ENCODE results near the gene GRIFIN.

The GRIFIN gene

GRCh38 chr7:2477447-2478398 lies 1.5 kb upstream of the GRIFIN start:
- no peaks in the 10 kb centered on the region for H3K9me3 ChIP-seq (ENCODE audit: severe bottlenecking)
- no peaks in the 10 kb centered on the region for H3K27me3 ChIP-seq (ENCODE audit: insufficient read depth, low read depth, severe bottlenecking)
- no peaks in the 10 kb centered on the region for H3K36me3 ChIP-seq
- peak overlapping the region; percentile 36 for H3K27ac ChIP-seq
- peak; percentile 98 for TF ChIP-seq CTCF (IDR thresholded peaks at IDR 0.05; ENCODE audit: low read depth, low read length)
- DNase-seq = peak; percentile 79
- no peak overlapping the region for H3K4me3 ChIP-seq (ENCODE audit: low read depth, low read length)

DNA sequence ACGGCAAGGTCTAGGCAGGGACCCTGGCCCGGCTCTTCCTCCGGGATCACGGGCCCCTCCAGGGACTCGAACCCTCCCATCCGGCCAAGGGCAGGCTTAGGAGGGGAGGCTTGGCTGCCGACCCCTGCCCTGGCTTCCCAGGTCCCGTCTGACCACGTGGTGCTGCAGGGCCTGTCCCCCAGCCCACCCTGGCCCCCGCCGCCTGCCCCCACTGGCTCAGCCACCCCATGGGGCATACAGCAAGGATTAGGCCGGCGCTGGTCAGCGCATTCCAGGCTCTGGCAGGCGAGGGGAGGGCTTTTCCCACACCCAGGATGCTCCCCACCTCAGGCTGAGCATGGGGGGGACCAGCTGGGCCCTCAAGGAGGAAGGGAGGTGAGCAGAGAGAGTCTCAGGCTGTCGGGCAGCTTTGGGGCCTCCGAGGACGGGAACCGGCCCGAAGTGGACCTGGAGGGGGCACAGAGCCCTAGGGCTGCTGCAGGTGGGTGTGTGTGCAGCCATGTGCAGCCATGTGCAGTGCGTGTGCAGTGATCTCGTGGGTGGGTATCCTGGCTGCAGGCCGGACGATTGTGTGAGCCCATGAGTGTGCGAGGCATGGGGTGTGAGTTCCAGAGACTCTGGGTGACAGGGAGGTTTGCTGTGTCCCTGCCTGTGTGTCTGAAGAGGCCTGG lies 713 bp upstream of the GRIFIN start:
- no peak for DNase-seq
- TF ChIP-seq CTCF (IDR thresholded peaks at IDR 0.05; ENCODE audit: low read depth, low read length) = no peak
- no peaks in the 10 kb centered on the region for H3K36me3 ChIP-seq
- no peak overlapping the region for H3K4me3 ChIP-seq (ENCODE audit: low read depth, low read length)
- no peaks in the 10 kb centered on the region for H3K27me3 ChIP-seq (ENCODE audit: insufficient read depth, low read depth, severe bottlenecking)
- H3K27ac ChIP-seq = no peak overlapping the region
- no peaks in the 10 kb centered on the region for H3K9me3 ChIP-seq (ENCODE audit: severe bottlenecking)

DNA sequence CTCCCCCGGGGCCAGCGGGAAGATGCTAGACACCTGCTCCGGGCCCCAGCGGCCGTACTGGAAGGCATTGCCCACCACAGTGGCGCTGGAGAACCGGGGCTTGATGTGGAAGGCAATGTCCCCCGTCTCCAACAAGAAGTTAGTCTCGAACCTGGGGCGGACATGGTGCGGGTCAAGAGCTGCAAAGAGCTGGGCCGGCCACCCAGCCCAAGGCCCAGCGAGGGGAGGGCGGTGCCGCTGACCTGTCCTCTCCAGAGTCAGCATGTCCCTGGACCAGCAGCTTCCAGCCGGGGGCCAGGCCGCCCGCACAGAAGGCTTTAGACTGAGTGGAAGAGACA lies 551 bp downstream of the GRIFIN start:
- TF ChIP-seq CTCF (IDR thresholded peaks at IDR 0.05; ENCODE audit: low read depth, low read length) = no peak

GRCh38 chr7:2474813-2475677 lies 1.2 kb downstream of the GRIFIN start:
- DNase-seq = no peak
- no peaks in the 10 kb centered on the region for H3K36me3 ChIP-seq
- H3K9me3 ChIP-seq (ENCODE audit: severe bottlenecking) = no peaks in the 10 kb centered on the region
- no peak overlapping the region for H3K27ac ChIP-seq
- H3K27me3 ChIP-seq (ENCODE audit: insufficient read depth, low read depth, severe bottlenecking) = no peaks in the 10 kb centered on the region
- no peak overlapping the region for H3K4me3 ChIP-seq (ENCODE audit: low read depth, low read length)
- TF ChIP-seq CTCF (IDR thresholded peaks at IDR 0.05; ENCODE audit: low read depth, low read length) = 0 out of 2 replicates have a peak, but pooled peaks have one; percentile 20

More for the DNA sequence above, 551 bp downstream of the GRIFIN start:
- Histone ChIP-seq H3K27me3 (ENCODE audit: insufficient read depth, low read depth, severe bottlenecking) (no peaks in the 10 kb centered on the region), H3K27ac (no peak overlapping the region), H3K36me3 (no peaks in the 10 kb centered on the region), H3K9me3 (ENCODE audit: severe bottlenecking) (no peaks in the 10 kb centered on the region), H3K4me3 (ENCODE audit: low read depth, low read length) (no peak overlapping the region)
- no peak for DNase-seq

DNA sequence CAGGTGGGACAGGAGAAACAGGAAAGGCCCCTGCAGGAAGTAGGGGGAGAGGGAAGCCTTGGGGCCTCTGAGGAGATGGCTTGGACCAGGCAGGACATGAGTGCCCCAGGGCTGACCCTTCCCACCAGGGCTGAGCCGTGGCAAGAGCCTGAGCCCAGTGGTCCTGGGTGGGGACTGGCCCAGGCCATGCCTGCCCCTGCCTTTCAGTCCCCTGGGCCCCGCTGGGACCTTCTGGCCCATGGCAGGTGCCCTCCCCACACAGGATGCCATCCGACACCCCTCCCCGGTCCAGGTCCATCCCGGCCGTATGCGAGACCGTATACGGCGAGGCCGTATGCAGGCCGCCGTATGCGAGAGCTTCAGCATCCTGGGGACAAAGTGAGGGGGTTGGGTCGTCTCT lies 2.0 kb downstream of the GRIFIN start:
- no peaks in the 10 kb centered on the region for H3K36me3 ChIP-seq
- DNase-seq = no peak
- no peak overlapping the region for H3K4me3 ChIP-seq (ENCODE audit: low read depth, low read length)
- H3K27ac ChIP-seq = no peak overlapping the region
- no peaks in the 10 kb centered on the region for H3K27me3 ChIP-seq (ENCODE audit: insufficient read depth, low read depth, severe bottlenecking)
- no peaks in the 10 kb centered on the region for H3K9me3 ChIP-seq (ENCODE audit: severe bottlenecking)
- TF ChIP-seq CTCF (IDR thresholded peaks at IDR 0.05; ENCODE audit: low read depth, low read length) = no peak
